Endothelial cell of umbilical vein (primary cell): ENCODE data around the gene SEMA6A. TPM values are rescaled to one million over a fixed set of nuclear protein-coding genes. Genes with fewer than 3 reads are reported as not detected.

Experiments
- BruUV-seq: library from RNA; stranded (reverse); fragments of 400-500 nt; replicated peaks from 2 replicates; lab custom pipeline; 2021; lab: Mats Ljungman, UMichigan
- CTCF ChIA-PET: fragments of 300-600, 350-600 bp; sonication (Branson Sonifier 250); formaldehyde crosslinking; loops from one replicate; lab custom pipeline; 2021; ENCODE audit warnings: antibody characterized with exemption, inconsistent platforms; lab: Charles Lee
- POLR2A ChIA-PET: fragments of 300-600, 350-600 bp; sonication (Branson Sonifier 250); formaldehyde crosslinking; loops from one replicate; lab custom pipeline; 2021; ENCODE audit warnings: antibody characterized with exemption, inconsistent platforms; lab: Charles Lee
- DNase-seq: peaks from one replicate; pipeline ENCODE4 v3.0.0-alpha.2; 2011; ENCODE audit warnings: low read depth, low spot score
- FAIRE-seq: peaks from 2 replicates; lab custom pipeline; 2011; peaks lifted over from hg19 to GRCh38; lab: Jason Lieb, UNC
- H2AFZ ChIP-seq: 2 replicates; pipeline ENCODE4 v1.6.0; 2012; ENCODE audit warnings: low read depth, low read length, control low read depth, inconsistent platforms
- H3K27ac ChIP-seq: 2 replicates; pipeline ENCODE4 v1.5.1; 2011; ENCODE audit warnings: low read depth, mild to moderate bottlenecking, control low read depth, low read length, moderate library complexity; ENCODE audit not compliant: insufficient read depth
- H3K27me3 ChIP-seq, 2 experiments: 2 replicates each; pipeline versions ENCODE4 v1.6.0 to v1.6.1; 2011; ENCODE audit warnings: low read length in 2 of 2, mixed read lengths in 1 of 2; ENCODE audit not compliant: control insufficient read depth in 2 of 2, insufficient read depth in 2 of 2
- H3K36me3 ChIP-seq, 2 experiments: 2 replicates in 1 of 2; 3 replicates in 1 of 2; pipeline ENCODE4 v1.5.1; 2011; ENCODE audit warnings: low read length in 2 of 2, mild to moderate bottlenecking in 1 of 2, moderate library complexity in 1 of 2; ENCODE audit not compliant: control insufficient read depth in 2 of 2, insufficient read depth in 2 of 2; ENCODE audit errors: extremely low read depth in 1 of 2
- H3K4me1 ChIP-seq: 3 replicates; pipeline ENCODE4 v1.5.1; 2011; ENCODE audit warnings: mild to moderate bottlenecking, low read length; ENCODE audit not compliant: control insufficient read depth, insufficient read depth; ENCODE audit errors: extremely low read depth
- H3K4me2 ChIP-seq: 2 replicates; pipeline ENCODE4 v1.6.1; 2011; ENCODE audit warnings: low read length, control low read depth, mixed read lengths; ENCODE audit not compliant: insufficient read depth
- H3K4me3 ChIP-seq, 3 experiments: fragments of 200-600 bp in 1 of 3; sonication (generic), shearing (Covaris generic) in 1 of 3; replicated peaks in 1 of 3; 2 replicates each; pipeline ENCODE4 v1.5.1; 2011 to 2016; ENCODE audit warnings: control low read depth in 3 of 3, low read length in 3 of 3, mild to moderate bottlenecking in 2 of 3, inconsistent platforms in 1 of 3, low read depth in 1 of 3, moderate library complexity in 1 of 3; ENCODE audit not compliant: insufficient read depth in 1 of 3
- H3K79me2 ChIP-seq: 2 replicates; pipeline ENCODE4 v1.6.0; 2012; ENCODE audit warnings: low read length, inconsistent platforms; ENCODE audit not compliant: control insufficient read depth, insufficient read depth
- H3K9ac ChIP-seq: replicated peaks from 2 replicates; pipeline ENCODE3; 2011; ENCODE audit warnings: low read length, control low read depth; ENCODE audit not compliant: insufficient read depth; ENCODE audit errors: extremely low read depth
- H3K9me1 ChIP-seq: replicated peaks from 3 replicates; pipeline ENCODE4 v1.6.0; 2011; ENCODE audit warnings: mild to moderate bottlenecking, low read length; ENCODE audit not compliant: control insufficient read depth, insufficient read depth; ENCODE audit errors: extremely low read depth
- H3K9me3 ChIP-seq: replicated peaks from 2 replicates; pipeline ENCODE4 v1.5.1; 2012; ENCODE audit warnings: low read length, inconsistent platforms; ENCODE audit not compliant: control insufficient read depth, insufficient read depth
- H4K20me1 ChIP-seq: replicated peaks from 2 replicates; pipeline ENCODE3; 2011; ENCODE audit warnings: mild to moderate bottlenecking, low read length; ENCODE audit not compliant: control insufficient read depth, insufficient read depth; ENCODE audit errors: extremely low read depth
- EZH2 ChIP-seq: IDR thresholded peaks from 2 replicates; pipeline ENCODE4 v1.6.1; 2012; ENCODE audit warnings: borderline replicate concordance, low read depth, mild to moderate bottlenecking, moderate library complexity, low read length, inconsistent platforms; ENCODE audit not compliant: severe bottlenecking
- FOS ChIP-seq: IDR thresholded peaks from 2 replicates; pipeline ENCODE4 v1.6.1; 2011; ENCODE audit warnings: mild to moderate bottlenecking, low read length, moderate library complexity, borderline replicate concordance; ENCODE audit not compliant: insufficient read depth
- GATA2 ChIP-seq: IDR thresholded peaks from 2 replicates; pipeline ENCODE4 v1.7.0; 2011; ENCODE audit warnings: low read depth, mild to moderate bottlenecking, moderate library complexity, mixed read lengths, low read length; ENCODE audit not compliant: insufficient read length, insufficient read depth
- JUN ChIP-seq: IDR thresholded peaks from 2 replicates; pipeline ENCODE4 v1.6.1; 2011; ENCODE audit warnings: borderline replicate concordance, low read depth; ENCODE audit not compliant: insufficient read length, insufficient read depth
- MYC ChIP-seq: IDR thresholded peaks from one replicate; pipeline ENCODE4 v1.6.1; 2011; ENCODE audit warnings: mild to moderate bottlenecking, low read depth, low read length
- POLR2A ChIP-seq: IDR thresholded peaks from 2 replicates; pipeline ENCODE4 v1.6.1; 2012; ENCODE audit warnings: low read depth, mild to moderate bottlenecking, control low read depth, low read length
- POLR2AphosphoS5 ChIP-seq: IDR thresholded peaks from 2 replicates; pipeline ENCODE4 v1.6.1; 2012; ENCODE audit warnings: low read depth, mild to moderate bottlenecking, control low read depth, low read length, moderate library complexity; ENCODE audit not compliant: insufficient read depth
- dilution Hi-C: fragments of 300-500 bp; cut with MboI; formaldehyde crosslinking; loops from one replicate; pipeline ENCODE4 v1.15.0; 2019; ENCODE audit warnings: low sequenced_read_pairs; ENCODE audit not compliant: extremely low pct_ligation_motif_present
- intact Hi-C: fragments of 100-400 bp; cut with micrococcal nuclease; formaldehyde crosslinking; loops from one replicate; pipeline ENCODE4 v1.10.0; 2022
- polyA plus RNA-seq, 4 experiments: library from polyadenylated mRNA; depleted of rRNA in 3 of 4; stranded (reverse) in 3 of 4; unstranded in 1 of 4; fragments of >200 nt; gene quantifications; 2 replicates each; pipeline versions ENCODE4 v1.2.1 to v1.2.3, GENCODE V29; 2011 to 2012; ENCODE audit warnings: missing spikeins in 1 of 4
- total RNA-seq: library from RNA; stranded (reverse); gene quantifications from 2 replicates; pipeline ENCODE4 v1.2.3, GENCODE V29; 2021
- TF ChIP-seq, protein P1 (sequence below): IDR thresholded peaks from 2 replicates; pipeline ENCODE4 v1.6.1; 2011; ENCODE audit not compliant: insufficient read depth, insufficient read length
- TF ChIP-seq, protein P2 (sequence below), 2 donors: IDR thresholded peaks; 1 replicate in 1 of 2; 2 replicates in 1 of 2; pipeline ENCODE4 v1.5.1; 2011; ENCODE audit warnings: low read length in 2 of 2, mild to moderate bottlenecking in 2 of 2, moderate library complexity in 2 of 2, control low read depth in 1 of 2, inconsistent platforms in 1 of 2, low read depth in 1 of 2; ENCODE audit not compliant: insufficient read depth in 1 of 2; ENCODE audit errors: extremely low read depth in 1 of 2

Gene SEMA6A
- total and polyA plus RNA-seq, 2 donors (not counting 3 experiments of a cell fraction or from before 2014, with no cell fraction given): 0.43 to 1.5 TPM

DNA sequence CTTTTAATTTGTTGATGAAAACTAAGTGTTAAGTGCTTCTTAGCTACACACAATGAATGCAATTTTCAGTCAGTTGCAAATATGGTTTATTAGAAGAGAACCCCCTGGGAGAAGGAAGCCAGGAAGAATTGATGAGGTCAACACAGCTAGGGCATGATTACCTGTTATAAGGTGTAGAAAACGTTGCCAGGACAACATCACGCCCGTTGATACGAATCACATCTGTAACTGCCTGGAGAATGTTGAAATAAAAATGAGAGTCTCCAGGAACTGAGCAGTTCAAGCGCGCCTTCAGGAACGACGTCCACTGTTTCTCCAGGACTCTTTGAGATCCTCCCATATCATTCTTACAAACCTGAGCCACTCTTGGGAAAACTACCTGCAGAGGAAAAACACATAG lies 88.0 kb downstream of the SEMA6A start:
- Histone ChIP-seq H3K9me3 (no peaks in the 10 kb centered on the region), H3K4me3 (no peak overlapping the region), H3K9ac (no peak overlapping the region), H3K4me2 (no peak overlapping the region), H3K27me3 (no peaks in the 10 kb centered on the region), H3K4me1 (no peaks in the 10 kb centered on the region), H3K36me3 (no peaks in the 10 kb centered on the region), H3K9me1 (no peaks in the 10 kb centered on the region), H4K20me1 (no peaks in the 10 kb centered on the region), H3K79me2 (no peaks in the 10 kb centered on the region), H2AFZ (no peak overlapping the region), H3K27ac (no peak overlapping the region)
- intact Hi-C loops (no loop called here), dilution Hi-C loops (no loop called here)
- TF ChIP-seq, protein P1, sequence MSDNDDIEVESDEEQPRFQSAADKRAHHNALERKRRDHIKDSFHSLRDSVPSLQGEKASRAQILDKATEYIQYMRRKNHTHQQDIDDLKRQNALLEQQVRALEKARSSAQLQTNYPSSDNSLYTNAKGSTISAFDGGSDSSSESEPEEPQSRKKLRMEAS: no peak
- no peak for TF ChIP-seq POLR2A
- TF ChIP-seq FOS: no peak
- no peak for TF ChIP-seq POLR2AphosphoS5
- no peak for TF ChIP-seq JUN
- no peak for TF ChIP-seq EZH2
- TF ChIP-seq GATA2: no peak
- no peak for TF ChIP-seq MYC
- TF ChIP-seq, protein P2, sequence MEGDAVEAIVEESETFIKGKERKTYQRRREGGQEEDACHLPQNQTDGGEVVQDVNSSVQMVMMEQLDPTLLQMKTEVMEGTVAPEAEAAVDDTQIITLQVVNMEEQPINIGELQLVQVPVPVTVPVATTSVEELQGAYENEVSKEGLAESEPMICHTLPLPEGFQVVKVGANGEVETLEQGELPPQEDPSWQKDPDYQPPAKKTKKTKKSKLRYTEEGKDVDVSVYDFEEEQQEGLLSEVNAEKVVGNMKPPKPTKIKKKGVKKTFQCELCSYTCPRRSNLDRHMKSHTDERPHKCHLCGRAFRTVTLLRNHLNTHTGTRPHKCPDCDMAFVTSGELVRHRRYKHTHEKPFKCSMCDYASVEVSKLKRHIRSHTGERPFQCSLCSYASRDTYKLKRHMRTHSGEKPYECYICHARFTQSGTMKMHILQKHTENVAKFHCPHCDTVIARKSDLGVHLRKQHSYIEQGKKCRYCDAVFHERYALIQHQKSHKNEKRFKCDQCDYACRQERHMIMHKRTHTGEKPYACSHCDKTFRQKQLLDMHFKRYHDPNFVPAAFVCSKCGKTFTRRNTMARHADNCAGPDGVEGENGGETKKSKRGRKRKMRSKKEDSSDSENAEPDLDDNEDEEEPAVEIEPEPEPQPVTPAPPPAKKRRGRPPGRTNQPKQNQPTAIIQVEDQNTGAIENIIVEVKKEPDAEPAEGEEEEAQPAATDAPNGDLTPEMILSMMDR (IDR thresholded peaks at IDR 0.05; ENCODE audit: extremely low read depth in 1 of 2, insufficient read depth in 1 of 2, low read depth in 1 of 2, low read length in 2 of 2): no peak
- ChIA-PET CTCF (no interaction called here), POLR2A (interaction anchor here (0.7 kb wide), 1 partner anchor 13 kb away, joined by 3 read pairs; no protein-coding TSS in a partner anchor)
- DNase-seq: no peak
- BruUV-seq: no TSS peak
- FAIRE-seq: no peak
